Neural cell (in vitro differentiated cells): ENCODE data around the gene LEF1. TPM values are rescaled to one million over a fixed set of nuclear protein-coding genes. Genes with fewer than 3 reads are reported as not detected.

Source experiments
- H2AFZ ChIP-seq: fragments of 200-600, 300-800 bp; sonication (generic), shearing (Covaris generic); 2 replicates; pipeline ENCODE4 v1.6.0; 2014; ENCODE audit warnings: low read depth, mild to moderate bottlenecking, antibody characterized with exemption, low read length, moderate library complexity
- H3F3A ChIP-seq: fragments of 200-600 bp; shearing (Covaris generic); 2 replicates; pipeline ENCODE4 v1.6.1; 2016; ENCODE audit warnings: mild to moderate bottlenecking, moderate library complexity, mixed read lengths, antibody characterized with exemption, low read length; ENCODE audit not compliant: insufficient read depth, poor library complexity, severe bottlenecking
- H3K27ac ChIP-seq: fragments of 200-600, 300-800 bp; sonication (generic), shearing (Covaris generic); 2 replicates; pipeline ENCODE4 v1.5.1; 2014; ENCODE audit warnings: mild to moderate bottlenecking, low read length, moderate library complexity
- H3K27me3 ChIP-seq: fragments of 300-800, 200-600 bp; sonication (generic), shearing (Covaris generic); 2 replicates; pipeline ENCODE4 v1.6.0; 2014; ENCODE audit warnings: mild to moderate bottlenecking, low read depth, low read length, moderate library complexity; ENCODE audit not compliant: insufficient read depth
- H3K36me3 ChIP-seq: fragments of 300-800, 200-600 bp; sonication (generic), shearing (Covaris generic); 2 replicates; pipeline ENCODE4 v1.5.1; 2014; ENCODE audit warnings: mild to moderate bottlenecking, antibody characterized with exemption, low read length, moderate library complexity; ENCODE audit not compliant: insufficient read depth
- H3K4me2 ChIP-seq: fragments of 300-800, 200-600 bp; sonication (generic), shearing (Covaris generic); 2 replicates; pipeline ENCODE4 v1.6.0; 2014; ENCODE audit warnings: mild to moderate bottlenecking, low read length
- H3K4me3 ChIP-seq: fragments of 300-800, 200-600 bp; sonication (generic), shearing (Covaris generic); 2 replicates; pipeline ENCODE4 v1.5.1; 2014; ENCODE audit warnings: mild to moderate bottlenecking, low read length, moderate library complexity
- H3K79me2 ChIP-seq: fragments of 200-600 bp; shearing (Covaris generic); replicated peaks from 2 replicates; pipeline ENCODE4 v1.6.0; 2014; ENCODE audit warnings: mild to moderate bottlenecking, low read length, moderate library complexity; ENCODE audit not compliant: insufficient read depth
- H3K9ac ChIP-seq: fragments of 300-800, 200-600 bp; sonication (generic), shearing (Covaris generic); 2 replicates; pipeline ENCODE4 v1.6.1; 2016; ENCODE audit warnings: mild to moderate bottlenecking, low read length, mixed read lengths
- H3K9me2 ChIP-seq: fragments of 200-600 bp; shearing (Covaris generic); 2 replicates; pipeline ENCODE4 v1.6.1; 2016; ENCODE audit warnings: mild to moderate bottlenecking, low read length, mixed read lengths; ENCODE audit not compliant: insufficient read depth
- H3K9me3 ChIP-seq: fragments of 200-600, 300-800 bp; sonication (generic), shearing (Covaris generic); 2 replicates; pipeline ENCODE4 v1.6.1; 2016; ENCODE audit warnings: mild to moderate bottlenecking, mixed run types, low read length, moderate library complexity, mixed read lengths
- H4K20me1 ChIP-seq: fragments of 200-600 bp; shearing (Covaris generic); 2 replicates; pipeline ENCODE4 v1.6.1; 2016; ENCODE audit warnings: mild to moderate bottlenecking, mixed run types; ENCODE audit not compliant: insufficient read depth
- EP300 ChIP-seq: fragments of 450-650 bp; conservative IDR thresholded peaks from 2 replicates; pipeline ENCODE4 v1.6.1; 2014; ENCODE audit warnings: antibody characterized with exemption, mild to moderate bottlenecking, moderate library complexity; ENCODE audit not compliant: poor library complexity, severe bottlenecking
- EZH2 ChIP-seq: fragments of 200-600, 300-800 bp; shearing (Covaris generic), sonication (generic); IDR thresholded peaks from 2 replicates; pipeline ENCODE4 v1.6.1; 2014; ENCODE audit warnings: antibody characterized with exemption, low read length, borderline replicate concordance, mild to moderate bottlenecking; ENCODE audit not compliant: insufficient read depth, poor library complexity, severe bottlenecking
- MXI1 ChIP-seq: fragments of 450-650 bp; conservative IDR thresholded peaks from 2 replicates; pipeline ENCODE4 v1.6.1; 2014; ENCODE audit warnings: antibody characterized with exemption, mild to moderate bottlenecking; ENCODE audit not compliant: poor library complexity, severe bottlenecking
- POLR2AphosphoS5 ChIP-seq: IDR thresholded peaks from 2 replicates; pipeline ENCODE4 v1.6.1; 2012
- RAD21 ChIP-seq: fragments of 450-650 bp; conservative IDR thresholded peaks from 2 replicates; pipeline ENCODE4 v1.6.1; 2014; ENCODE audit warnings: antibody characterized with exemption, mild to moderate bottlenecking, moderate library complexity
- SMC3 ChIP-seq: fragments of 450-650 bp; conservative IDR thresholded peaks from 2 replicates; pipeline ENCODE4 v1.6.1; 2014; ENCODE audit warnings: antibody characterized with exemption, mild to moderate bottlenecking, moderate library complexity; ENCODE audit not compliant: poor library complexity
- TAF1 ChIP-seq: IDR thresholded peaks from 2 replicates; pipeline ENCODE4 v1.6.1; 2012; ENCODE audit warnings: low read depth
- polyA plus RNA-seq: library from polyadenylated mRNA; depleted of rRNA; stranded (reverse); fragments of >200 nt; gene quantifications from 2 replicates; pipeline ENCODE4 v1.2.3, GENCODE V29; 2014
- TF ChIP-seq, protein P1 (sequence below): fragments of 450-650 bp; IDR thresholded peaks from 2 replicates; pipeline ENCODE4 v1.5.1; 2014; ENCODE audit warnings: antibody characterized with exemption, mild to moderate bottlenecking, moderate library complexity; ENCODE audit not compliant: poor library complexity, severe bottlenecking
- TF ChIP-seq, protein P2 (sequence below): IDR thresholded peaks from 2 replicates; pipeline ENCODE4 v1.6.1; 2012; ENCODE audit warnings: borderline replicate concordance

Gene LEF1
- polyA plus RNA-seq, 1 donor from 2014 or later = 0.78 TPM

DNA sequence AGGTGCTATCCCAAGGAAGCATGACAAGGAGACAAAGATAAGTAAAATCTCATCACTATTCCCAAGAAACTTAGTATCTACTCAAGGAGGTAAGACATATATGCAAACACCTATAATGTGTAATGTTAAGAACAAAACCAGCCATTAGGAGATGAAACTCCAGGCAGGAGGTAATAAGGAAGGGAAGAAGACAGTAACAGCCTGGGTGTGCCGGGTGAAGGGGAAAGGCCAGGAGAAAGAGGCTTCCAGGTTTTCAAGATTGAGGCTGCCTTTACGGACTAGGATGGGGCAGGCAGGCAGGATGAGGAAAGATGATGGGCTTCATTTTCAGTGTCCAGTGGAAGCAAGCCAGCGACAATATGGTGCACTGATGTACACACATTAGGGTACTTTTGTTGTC, 62.5 kb downstream of the LEF1 start:
- no peak overlapping the region for H3K9ac ChIP-seq
- H2AFZ ChIP-seq = no peak overlapping the region
- H3K36me3 ChIP-seq = no peaks in the 10 kb centered on the region
- H3K4me3 ChIP-seq = no peak overlapping the region
- no peak for TF ChIP-seq TAF1
- TF ChIP-seq, protein P1, sequence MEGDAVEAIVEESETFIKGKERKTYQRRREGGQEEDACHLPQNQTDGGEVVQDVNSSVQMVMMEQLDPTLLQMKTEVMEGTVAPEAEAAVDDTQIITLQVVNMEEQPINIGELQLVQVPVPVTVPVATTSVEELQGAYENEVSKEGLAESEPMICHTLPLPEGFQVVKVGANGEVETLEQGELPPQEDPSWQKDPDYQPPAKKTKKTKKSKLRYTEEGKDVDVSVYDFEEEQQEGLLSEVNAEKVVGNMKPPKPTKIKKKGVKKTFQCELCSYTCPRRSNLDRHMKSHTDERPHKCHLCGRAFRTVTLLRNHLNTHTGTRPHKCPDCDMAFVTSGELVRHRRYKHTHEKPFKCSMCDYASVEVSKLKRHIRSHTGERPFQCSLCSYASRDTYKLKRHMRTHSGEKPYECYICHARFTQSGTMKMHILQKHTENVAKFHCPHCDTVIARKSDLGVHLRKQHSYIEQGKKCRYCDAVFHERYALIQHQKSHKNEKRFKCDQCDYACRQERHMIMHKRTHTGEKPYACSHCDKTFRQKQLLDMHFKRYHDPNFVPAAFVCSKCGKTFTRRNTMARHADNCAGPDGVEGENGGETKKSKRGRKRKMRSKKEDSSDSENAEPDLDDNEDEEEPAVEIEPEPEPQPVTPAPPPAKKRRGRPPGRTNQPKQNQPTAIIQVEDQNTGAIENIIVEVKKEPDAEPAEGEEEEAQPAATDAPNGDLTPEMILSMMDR = no peak
- no peaks in the 10 kb centered on the region for H3K27me3 ChIP-seq
- no peaks in the 10 kb centered on the region for H3F3A ChIP-seq
- H4K20me1 ChIP-seq = no peaks in the 10 kb centered on the region
- no peaks in the 10 kb centered on the region for H3K79me2 ChIP-seq
- H3K4me2 ChIP-seq = no peak overlapping the region
- no peaks in the 10 kb centered on the region for H3K9me2 ChIP-seq
- H3K27ac ChIP-seq = no peak overlapping the region
- H3K9me3 ChIP-seq = no peaks in the 10 kb centered on the region

DNA sequence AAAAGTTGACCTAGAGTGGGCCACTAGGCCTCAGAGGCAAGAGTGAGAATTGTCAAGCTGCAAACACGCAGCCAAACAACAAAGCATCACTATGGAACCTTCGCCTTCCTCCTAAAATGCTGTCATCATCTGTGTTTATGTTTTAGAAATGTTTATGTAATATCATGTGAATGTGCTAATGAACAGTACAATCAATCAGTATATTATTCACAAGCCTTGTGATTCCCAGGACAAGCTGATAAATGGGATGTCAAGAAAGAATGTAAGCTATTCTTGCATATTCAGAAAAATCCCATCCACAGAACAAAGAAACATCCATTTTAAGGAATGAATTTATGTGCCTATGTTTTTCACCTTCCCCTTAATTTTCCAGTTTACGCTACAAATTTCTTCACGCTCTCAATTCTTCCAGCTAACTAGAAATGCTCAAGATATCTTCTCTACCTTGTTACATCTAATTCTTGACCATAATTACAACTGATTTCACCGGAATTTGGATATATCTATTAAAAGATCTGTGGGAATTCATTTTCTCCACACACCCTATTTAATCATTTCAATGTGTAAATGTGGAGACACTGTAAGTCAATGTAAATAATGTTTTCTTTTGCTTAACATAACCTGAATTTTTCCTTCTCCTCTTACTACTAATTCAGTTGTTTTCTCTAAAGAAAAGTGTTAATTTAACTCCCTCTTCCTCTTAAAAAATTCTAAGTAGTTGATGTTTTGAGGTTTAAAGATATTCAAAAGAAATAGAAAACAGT, 65.5 kb downstream of the LEF1 start:
- Histone ChIP-seq H3K4me3 (no peak overlapping the region), H3K9me3 (no peaks in the 10 kb centered on the region), H3F3A (no peaks in the 10 kb centered on the region), H3K27me3 (no peaks in the 10 kb centered on the region), H3K9me2 (no peaks in the 10 kb centered on the region), H2AFZ (no peak overlapping the region), H3K36me3 (no peaks in the 10 kb centered on the region), H3K27ac (no peak overlapping the region), H3K79me2 (no peaks in the 10 kb centered on the region), H3K4me2 (no peak overlapping the region), H3K9ac (no peak overlapping the region), H4K20me1 (no peaks in the 10 kb centered on the region)
- TF ChIP-seq EZH2 (no peak), EP300 (no peak), RAD21 (no peak)
- TF ChIP-seq, protein P1 = no peak

DNA sequence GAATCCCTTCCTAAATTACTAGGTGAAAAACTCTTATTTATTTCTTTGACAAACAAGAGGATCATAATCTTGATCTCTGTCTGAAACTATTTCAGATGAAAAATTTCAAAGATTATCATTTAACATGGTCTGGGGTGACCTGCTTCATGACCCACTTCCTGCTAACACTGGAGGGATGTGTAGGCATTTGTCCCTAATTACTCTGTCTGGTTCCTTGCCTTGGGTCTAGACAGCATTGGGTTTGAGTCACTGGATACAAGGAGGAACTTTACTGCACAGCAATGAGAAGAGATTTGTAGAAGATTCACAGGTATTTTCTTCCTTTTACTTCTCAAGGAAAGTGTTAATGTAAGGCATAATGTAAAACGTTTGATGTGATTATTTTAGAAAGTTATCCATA, 67.9 kb downstream of the LEF1 start:
- Histone ChIP-seq H3K27me3 (no peaks in the 10 kb centered on the region), H3K27ac (no peak overlapping the region), H4K20me1 (no peaks in the 10 kb centered on the region), H3K9ac (no peak overlapping the region), H3F3A (no peaks in the 10 kb centered on the region), H3K4me2 (no peak overlapping the region), H3K9me2 (no peaks in the 10 kb centered on the region), H3K79me2 (no peaks in the 10 kb centered on the region), H3K36me3 (no peaks in the 10 kb centered on the region), H3K9me3 (no peaks in the 10 kb centered on the region), H2AFZ (no peak overlapping the region), H3K4me3 (no peak overlapping the region)
- TF ChIP-seq MXI1 (no peak), EZH2 (no peak), EP300 (no peak), RAD21 (no peak), TAF1 (no peak), SMC3 (no peak), POLR2AphosphoS5 (no peak)
- TF ChIP-seq, protein P1 = no peak
- TF ChIP-seq, protein P2, sequence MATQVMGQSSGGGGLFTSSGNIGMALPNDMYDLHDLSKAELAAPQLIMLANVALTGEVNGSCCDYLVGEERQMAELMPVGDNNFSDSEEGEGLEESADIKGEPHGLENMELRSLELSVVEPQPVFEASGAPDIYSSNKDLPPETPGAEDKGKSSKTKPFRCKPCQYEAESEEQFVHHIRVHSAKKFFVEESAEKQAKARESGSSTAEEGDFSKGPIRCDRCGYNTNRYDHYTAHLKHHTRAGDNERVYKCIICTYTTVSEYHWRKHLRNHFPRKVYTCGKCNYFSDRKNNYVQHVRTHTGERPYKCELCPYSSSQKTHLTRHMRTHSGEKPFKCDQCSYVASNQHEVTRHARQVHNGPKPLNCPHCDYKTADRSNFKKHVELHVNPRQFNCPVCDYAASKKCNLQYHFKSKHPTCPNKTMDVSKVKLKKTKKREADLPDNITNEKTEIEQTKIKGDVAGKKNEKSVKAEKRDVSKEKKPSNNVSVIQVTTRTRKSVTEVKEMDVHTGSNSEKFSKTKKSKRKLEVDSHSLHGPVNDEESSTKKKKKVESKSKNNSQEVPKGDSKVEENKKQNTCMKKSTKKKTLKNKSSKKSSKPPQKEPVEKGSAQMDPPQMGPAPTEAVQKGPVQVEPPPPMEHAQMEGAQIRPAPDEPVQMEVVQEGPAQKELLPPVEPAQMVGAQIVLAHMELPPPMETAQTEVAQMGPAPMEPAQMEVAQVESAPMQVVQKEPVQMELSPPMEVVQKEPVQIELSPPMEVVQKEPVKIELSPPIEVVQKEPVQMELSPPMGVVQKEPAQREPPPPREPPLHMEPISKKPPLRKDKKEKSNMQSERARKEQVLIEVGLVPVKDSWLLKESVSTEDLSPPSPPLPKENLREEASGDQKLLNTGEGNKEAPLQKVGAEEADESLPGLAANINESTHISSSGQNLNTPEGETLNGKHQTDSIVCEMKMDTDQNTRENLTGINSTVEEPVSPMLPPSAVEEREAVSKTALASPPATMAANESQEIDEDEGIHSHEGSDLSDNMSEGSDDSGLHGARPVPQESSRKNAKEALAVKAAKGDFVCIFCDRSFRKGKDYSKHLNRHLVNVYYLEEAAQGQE = no peak
